Measurements from ENCODE around the gene OR2D2.
"Not testable (repeated sequence)": the region's sequence is repeated elsewhere in the genome, so short reads cannot be mapped to it uniquely, and the experiment has no call there.

Gene OR2D2

DNA sequence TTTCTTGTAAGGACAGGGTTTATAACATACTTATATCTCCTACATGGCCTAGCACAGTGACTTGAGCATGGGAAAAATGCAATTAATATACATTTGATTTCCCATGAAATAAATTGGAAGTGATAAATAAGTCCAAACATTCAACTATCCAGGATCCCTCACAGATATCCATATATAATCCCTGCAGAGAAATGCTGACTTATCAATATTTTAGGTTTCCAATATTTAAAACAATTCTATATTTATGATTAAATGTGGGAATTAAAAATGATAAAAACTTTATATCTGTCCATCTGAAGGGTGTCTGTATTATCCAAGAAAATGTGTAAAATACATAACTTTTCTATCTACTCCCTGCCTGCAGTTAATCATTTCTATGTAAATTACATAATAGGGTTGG is 9.5 kb downstream of the OR2D2 start:
- no peak for DNase-seq (ENCODE audit: low read depth in 2 of 2)

DNA sequence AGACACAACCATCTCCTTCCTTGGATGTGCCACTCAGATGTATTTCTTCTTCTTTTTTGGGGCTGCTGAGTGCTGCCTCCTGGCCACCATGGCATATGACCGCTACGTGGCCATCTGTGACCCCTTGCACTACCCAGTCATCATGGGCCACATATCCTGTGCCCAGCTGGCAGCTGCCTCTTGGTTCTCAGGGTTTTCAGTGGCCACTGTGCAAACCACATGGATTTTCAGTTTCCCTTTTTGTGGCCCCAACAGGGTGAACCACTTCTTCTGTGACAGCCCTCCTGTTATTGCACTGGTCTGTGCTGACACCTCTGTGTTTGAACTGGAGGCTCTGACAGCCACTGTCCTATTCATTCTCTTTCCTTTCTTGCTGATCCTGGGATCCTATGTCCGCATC is 15.4 kb downstream of the OR2D2 start:
- DNase-seq (ENCODE audit: low read depth in 2 of 2) = no peak

DNA sequence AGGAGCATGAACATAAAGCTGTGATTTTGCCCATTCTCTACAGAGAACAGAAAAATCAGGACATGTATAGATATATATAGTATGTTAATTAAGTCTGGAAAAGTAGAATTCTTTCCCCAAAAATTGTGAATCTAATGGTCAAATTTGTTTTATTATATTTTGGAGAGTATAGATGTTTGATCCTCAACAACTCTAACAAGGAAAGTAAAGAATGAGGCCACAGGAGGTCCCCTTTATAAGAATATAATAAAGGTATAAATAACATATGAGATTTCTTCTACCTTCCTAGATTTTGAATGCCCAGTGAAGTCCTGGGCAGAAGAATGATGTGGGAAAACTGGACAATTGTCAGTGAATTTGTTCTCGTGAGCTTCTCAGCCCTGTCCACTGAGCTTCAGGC is 16.0 kb downstream of the OR2D2 start, which contains the start of gene OR10A4:
Gene OR10A4, plus strand, starts transcription at position 301 of the 400 bp plus-strand sequence. Its CDS starts 23 bp downstream, at position 324.
- no peak for DNase-seq (ENCODE audit: low read depth in 2 of 2)

DNA sequence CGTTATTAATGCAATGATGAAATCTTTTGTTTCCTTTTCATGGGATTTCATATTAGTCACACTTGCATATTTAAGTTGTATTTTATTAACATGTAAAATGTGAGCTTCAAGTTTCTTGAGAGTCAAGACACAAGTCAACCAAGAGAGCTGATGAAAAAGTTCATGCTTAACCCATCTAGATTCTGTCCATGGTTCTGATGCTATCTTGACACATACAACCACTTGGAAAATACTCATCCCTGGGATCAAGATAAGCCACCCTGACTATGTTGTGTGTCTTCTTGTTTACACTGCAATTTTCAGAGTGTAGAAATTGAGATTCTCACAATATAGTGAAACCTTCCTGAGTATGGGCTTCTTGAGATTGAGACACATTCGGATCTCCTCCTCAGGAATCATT is 16.5 kb downstream of the OR2D2 start:
- DNase-seq (ENCODE audit: low read depth in 2 of 2) = no peak

DNA sequence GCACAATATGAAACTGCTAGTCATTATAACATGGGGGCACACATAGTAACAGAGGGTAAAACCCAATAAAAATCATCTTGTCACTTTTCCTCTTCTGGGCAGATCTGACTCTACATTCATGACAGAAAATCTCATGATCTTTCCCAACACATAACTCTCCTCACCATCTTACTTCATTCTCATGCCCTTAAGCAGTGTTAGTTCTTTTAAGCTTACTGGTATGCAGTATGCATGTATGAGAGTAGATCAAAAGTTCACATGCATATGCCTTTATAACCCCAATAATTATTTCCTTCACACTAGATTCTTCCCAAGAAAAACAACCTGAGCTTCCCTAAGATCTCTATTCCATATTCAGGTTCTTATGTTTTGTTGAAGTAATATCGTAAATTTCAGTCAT is 21.0 kb downstream of the OR2D2 start:
- DNase-seq (ENCODE audit: low read depth in 2 of 2) = no peak

DNA sequence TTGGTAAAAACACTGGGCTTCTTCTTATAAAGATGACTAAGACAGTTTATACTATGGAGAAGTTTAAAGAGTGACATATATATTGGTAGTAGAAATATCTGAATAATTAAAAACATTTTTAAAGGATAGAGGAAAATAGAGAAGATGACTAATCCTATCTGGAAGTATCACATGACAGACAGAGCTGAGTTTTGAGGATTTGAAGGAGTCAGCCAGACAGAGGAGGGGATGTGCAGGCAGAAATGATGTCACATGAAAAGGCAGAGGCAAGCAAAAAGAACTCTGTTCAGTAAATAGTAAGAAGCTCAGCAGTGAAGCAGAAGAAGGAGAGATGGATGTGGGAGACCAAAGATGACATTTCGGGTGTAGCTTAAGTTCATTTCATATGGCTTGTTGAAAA is 27.9 kb downstream of the OR2D2 start:
- no peak for DNase-seq (ENCODE audit: low read depth in 2 of 2)

DNA sequence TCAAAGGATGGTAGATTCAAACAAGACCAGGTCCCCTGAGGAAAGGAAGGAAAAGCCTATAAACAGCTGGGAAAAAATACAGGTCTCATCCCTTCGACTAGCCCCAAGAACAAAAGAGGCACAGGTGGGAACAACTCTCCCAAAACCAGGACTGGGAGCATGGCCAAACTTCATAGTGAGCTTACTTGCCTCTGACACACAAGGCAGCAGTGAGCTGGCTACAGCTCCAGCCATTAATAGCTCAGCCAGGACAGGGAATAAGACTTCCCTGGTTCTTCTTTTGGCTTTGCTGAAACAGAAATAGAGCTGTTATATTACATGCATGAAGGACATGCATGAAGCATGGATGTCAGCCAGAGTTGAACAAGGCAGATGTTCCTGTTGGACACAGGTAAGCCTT is 29.3 kb downstream of the OR2D2 start, which contains the start of gene OR10A2:
Gene OR10A2, plus strand, starts transcription at position 97 of the 400 bp plus-strand sequence. CDS start 6,698 bp downstream, outside the sequence.
- no peak for DNase-seq (ENCODE audit: low read depth in 2 of 2)

DNA sequence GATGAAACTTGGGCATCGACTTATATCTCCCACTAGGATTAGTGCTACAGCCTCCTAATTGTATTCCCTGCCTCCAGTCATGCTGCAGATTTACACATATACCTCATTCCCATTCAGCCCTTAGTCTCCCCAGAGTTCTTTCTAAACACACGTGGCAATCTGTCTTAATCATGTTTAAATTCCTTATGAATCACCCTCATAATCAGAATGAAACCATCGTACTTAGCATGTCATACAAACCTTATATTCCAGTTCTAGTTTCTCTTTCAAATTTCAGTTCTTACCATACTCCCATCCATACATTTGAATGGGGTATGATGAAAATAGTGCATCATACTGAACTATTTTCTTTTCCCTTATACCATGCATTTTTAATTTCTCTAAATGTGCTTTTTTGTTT is 35.4 kb downstream of the OR2D2 start:
- no peak for DNase-seq (ENCODE audit: low read depth in 2 of 2)

DNA sequence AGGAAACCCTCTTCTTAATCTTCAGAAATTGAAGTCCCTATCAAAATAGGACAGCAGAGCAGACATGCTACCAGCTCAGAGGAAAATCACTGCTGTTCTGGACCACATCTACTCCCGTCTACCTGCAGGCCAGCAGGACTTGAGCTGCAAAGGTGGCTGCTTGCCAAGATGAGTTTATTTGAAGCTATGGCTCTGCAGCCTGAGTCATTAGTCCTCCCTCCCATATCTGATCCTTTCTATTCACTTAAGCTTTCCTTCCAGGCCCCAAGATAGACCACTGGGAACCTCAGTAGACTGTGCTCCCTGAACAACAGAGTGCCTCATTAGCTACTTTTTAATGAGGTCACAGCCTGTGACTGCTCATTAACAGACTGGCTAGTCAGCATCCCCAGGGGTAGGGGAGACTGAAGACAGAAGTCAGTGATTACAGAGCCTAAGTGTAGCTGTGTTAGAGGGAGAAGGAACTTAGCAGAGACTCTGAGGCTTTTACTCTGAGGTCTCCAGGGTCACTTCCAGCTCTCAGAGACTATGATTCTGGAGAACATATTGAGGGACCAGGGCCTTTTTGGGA is 36.2 kb downstream of the OR2D2 start:
- DNase-seq (ENCODE audit: low read depth in 2 of 2) = no peak

DNA sequence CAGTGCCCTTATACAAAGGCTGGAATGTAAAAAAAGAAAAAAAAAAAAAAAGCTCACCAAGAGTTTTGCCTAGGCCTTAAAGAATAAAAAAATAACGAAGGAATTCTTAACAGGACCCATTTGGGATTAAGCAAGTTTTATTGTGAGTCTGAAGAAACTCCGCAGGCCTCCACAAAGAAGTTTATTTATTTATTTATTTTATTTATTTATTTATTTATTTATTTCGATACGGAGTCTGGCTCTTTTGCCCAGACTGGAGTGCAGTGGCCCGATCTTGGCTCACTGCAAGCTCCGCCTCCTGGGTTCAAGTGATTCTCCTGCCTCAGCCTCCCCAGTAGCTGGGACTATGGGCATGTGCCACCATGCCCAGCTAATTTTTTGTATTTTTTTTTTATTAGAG is 37.5 kb downstream of the OR2D2 start:
- not testable (repeated sequence) for DNase-seq (ENCODE audit: low read depth in 2 of 2)

DNA sequence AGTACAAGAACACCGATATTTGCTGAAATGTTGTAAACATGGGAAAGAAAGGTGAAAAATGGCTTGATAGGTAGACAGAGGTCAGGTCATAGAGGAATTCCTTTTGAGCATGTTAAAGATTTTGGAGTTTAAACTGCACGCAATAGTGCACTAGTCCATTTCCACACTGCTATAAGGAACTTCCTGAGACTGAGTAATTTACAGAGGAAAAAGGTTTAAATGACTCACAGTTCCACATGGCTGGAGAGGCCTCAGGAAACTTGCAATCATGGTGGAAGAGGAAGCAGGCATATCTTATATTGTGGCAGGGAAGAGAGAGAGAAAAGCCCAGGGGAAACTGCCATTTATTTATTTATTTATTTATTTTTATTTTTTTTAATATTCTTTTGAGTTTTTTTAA is 41.8 kb downstream of the OR2D2 start:
- no peak for DNase-seq (ENCODE audit: low read depth in 2 of 2)

DNA sequence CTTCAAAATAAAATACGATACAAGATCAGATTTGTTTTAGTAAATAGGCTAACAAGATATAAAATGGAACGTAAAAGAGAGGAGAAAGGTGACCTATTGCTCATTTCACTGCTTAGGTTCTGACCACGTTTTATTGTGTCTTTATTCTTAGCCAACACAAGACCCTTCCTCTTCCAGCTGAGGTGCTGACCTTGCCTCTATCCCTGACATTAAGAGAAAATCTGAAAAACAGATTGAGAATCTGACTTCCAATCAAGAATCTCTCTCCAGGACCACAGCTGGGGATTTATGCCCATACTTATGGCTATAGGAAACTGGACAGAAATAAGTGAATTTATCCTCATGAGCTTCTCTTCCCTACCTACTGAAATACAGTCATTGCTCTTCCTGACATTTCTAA is 46.9 kb downstream of the OR2D2 start, which contains the start of gene OR10A5:
Gene OR10A5, plus strand, starts transcription at position 301 of the 400 bp plus-strand sequence. Its CDS starts 0 bp downstream, at position 301.
- DNase-seq (ENCODE audit: low read depth in 2 of 2) = no peak

DNA sequence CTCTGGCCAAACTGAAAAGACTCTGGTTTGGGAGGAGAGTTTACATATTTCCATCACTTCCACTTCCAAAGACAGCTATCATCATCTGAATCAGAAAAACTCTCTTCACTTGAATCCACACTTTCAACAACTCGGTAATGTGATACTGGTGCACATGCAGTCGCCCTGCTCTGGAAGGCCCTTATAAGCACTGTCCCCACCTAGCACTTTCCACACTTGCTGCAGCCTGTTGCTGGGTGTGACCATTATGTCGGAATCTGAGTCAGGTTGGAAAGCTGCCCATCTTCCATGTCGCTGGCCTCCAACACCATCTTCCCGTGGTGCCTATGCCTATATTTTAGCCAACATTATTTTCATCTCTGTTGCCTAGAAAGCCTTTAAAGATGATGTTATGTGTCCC is 47.9 kb downstream of the OR2D2 start:
- DNase-seq (ENCODE audit: low read depth in 2 of 2) = no peak

DNA sequence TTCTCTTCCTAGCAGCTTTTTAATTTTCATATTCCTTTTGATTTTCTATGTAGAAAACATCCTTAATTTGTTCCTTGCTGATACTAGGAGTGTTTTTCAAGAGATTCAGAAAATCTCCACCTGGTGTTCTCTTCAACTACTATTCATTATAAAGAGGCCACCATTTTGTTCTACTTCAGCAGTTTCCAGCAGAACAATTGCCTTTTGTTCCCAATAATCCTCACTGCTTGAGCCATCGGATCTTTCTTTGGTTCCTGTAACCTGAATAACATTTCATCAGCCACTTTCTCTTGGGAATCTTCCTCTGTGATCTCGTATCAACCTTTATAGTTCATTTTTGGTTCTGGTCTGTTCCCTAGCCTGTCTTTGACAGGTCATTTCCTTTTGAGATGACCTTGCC is 48.6 kb downstream of the OR2D2 start:
- DNase-seq (ENCODE audit: low read depth in 2 of 2) = no peak

DNA sequence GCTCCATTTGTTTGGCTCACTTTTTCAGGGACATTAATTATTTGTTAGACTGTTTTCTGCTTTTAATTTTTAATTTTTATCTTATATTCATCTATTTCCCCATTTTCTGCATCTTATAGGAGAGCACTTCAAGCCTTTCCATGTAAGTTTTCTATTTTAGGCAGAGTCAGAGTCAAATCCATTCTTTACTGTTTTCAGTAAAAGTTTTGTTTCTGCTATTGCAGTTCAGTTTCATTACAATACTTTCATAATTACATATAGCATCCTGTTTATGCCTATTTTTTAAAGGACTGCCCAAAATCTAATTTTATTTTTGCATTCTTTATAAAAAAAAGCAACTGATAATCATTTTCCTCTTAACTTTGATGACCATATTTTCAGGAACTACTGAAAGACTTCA is 50.6 kb downstream of the OR2D2 start:
- no peak for DNase-seq (ENCODE audit: low read depth in 2 of 2)
